Stimulated activated CD4-positive, alpha-beta T cell treated with anti-CD3 and anti-CD28 coated beads, Interleukin-1b, Interleukin-23, amount 100 ng/mL, for 4 hours (primary cell): Measurements from ENCODE around the gene DAB1.
"Not testable (repeated sequence)": the region's sequence is repeated elsewhere in the genome, so short reads cannot be mapped to it uniquely, and the experiment has no call there.

Source experiments
- DNase-seq, 2 donors: peaks; one replicate each; pipeline ENCODE4 v3.0.0-alpha.2; 2020; ENCODE audit warnings: low read depth in 2 of 2

DAB1 gene

DNA sequence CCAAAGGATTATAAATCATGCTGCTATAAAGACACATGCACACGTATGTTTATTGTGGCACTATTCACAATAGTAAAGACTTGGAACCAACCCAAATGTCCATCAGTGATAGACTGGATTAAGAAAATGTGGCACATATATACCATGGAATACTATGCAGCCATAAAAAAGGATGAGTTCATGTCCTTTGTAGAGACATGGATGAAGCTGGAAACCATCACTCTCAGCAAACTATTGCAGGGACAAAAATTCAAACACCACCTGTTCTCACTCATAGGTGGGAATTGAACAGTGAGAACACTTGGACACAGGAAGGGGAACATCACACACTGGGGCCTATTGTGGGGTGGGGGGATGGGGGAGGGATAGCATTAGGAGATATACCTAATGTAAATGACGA is 203.0 kb downstream of the DAB1 start:
- not testable (repeated sequence) for DNase-seq

DNA sequence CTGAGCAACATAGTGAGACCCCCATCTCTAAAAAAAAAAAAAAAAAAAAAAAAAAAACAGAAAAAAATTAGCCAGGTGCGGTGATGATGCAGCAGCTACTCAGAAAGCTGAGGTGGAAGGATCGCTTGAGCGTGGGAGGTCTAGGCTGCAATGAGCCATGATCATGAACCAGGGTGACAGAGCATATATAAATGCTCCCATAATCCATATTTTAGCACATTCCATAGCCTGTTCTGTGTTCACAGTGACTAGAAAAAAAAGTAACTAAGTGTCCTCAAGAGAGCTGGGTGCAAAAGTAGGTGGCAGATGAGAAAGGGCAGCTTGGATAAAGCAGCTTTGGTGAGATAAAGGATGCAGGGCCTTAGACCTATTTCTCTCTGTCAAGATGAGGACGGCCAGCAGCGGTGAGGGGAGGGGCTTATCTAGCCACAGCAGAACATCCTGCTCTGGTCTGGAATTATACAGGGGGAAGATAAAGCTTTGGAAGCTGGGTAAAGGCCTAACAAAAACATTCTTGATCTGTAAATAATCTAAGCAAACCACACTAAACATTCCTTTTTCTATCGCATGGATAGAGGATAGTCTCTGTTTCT is 205.3 kb downstream of the DAB1 start:
- no peak for DNase-seq

DNA sequence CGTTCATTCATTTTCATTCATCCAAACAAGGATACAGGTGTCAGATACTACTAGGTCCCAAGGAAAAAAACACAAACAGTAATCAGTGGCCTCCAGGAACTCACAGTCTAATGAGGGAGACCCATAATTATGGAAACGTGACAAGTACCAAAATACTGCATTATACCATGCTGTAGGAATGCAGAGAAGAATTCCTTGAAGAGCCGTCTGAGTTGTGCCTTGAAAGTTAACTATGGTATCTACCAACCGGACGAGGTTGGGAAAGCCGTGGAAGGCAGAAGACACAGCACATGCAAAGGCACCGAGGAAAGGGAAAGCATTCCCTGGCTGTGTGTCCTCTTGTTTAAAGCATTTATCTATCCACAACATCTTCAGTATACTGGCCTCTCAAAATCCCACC is 206.0 kb downstream of the DAB1 start:
- DNase-seq = no peak

DNA sequence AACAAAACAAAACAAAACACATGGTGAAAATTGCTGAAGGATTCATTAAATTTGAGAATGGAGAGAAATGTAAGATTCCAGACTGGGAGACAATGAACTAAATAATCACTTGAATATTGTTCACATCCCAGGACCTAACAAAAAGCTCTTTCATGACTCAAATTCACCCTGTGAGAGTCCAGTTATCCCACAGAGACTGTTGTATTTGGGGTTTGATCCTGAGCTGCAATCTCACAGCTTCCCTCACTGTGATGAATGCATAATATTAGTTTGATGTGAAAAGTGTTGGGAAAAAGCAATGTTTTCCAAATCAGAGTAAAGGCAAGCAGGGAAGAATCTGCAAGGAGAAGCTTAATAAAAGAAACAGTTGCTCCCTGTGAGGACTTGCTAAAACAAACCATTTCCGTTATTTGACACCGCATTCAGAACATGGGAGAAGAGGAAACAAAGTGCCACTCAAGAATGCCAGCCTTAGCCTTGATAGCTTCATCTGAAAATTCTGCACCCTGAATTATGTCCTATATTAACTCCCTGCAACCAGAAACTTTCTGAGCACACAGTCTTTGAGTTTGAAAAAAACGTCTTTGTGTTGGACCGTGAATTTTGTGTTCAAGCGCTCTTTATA is 208.8 kb downstream of the DAB1 start:
- DNase-seq = no peak

DNA sequence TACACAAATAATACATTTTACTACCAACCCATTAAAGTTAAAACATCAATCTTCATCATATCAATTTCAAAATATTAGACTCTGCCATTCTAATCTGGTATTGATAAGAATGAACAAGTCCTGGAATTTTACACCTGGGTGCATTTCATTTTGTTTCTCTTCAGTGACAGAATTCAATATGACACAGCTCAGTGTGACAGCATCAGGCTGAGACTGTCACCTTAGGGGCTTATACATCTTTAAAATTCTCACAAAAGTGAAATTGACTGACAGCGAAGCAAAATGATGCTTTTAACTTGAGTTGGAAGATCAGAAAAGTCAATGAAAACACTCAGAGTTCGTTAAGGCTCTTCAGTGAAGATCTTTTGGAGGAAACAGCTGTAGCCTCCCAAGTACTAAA is 213.0 kb downstream of the DAB1 start:
- DNase-seq = no peak

DNA sequence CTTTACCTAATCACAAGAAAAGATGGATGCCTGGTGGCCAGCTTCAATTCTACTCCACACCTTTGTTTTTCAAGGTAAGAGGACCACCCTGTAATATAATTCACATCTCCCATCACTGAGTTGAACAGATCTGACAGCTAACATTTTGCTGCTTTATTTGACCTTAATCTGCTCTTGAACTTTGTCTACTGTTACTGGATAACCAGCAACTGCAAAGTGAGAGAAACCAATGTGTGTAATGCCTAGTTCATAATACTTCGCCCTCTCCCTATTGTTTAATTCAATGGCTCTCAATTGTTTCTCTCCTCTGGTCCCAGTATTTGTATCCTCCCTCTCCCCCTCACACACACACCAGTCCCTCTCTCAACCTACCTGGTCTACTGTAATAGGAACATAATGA is 214.4 kb downstream of the DAB1 start:
- DNase-seq = no peak

DNA sequence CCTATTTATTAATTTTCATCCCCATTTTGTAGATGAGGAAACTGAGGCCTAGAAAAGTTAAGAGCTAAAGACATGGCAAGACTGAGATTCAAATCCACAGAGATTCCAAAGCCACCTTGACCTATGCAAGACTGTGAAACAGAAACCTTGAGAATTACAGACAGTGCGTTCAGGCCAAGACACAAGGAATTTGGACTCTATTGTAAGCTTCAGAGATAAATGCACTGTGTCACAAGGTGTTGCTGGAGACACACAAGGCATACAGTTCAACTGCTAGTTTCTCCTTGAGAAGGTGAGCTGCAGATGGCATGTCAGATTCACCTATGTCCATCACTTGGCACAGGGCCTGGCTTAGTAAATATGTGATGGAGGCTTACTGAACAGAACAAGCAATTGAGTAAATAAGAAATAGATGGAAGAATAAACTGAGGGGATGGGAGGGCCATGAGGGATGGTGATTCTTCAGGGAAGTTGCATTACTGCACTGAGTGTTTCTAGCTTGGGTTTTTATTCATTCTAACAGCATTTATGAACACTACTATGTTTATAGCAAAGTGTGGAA is 215.0 kb downstream of the DAB1 start:
- DNase-seq = no peak

DNA sequence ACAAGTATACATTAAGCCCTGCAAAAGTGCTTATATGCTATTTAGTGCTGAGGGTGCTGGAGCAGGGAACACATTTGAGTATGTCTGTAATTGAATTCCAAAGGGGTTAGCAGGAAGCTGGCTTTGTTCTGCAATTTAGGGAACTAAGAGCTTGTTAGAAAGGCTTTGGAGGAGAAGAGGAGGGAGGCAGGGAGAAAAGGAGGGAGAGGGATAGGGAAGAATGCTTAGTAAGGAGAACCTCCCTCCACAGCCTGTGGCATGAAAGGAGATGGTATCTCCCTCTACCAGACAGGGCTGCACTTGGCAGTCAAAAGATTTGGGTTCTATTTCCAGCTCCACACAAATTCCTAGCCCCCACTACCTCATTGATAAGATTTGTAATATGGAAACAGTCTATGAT is 217.8 kb downstream of the DAB1 start:
- DNase-seq = no peak

DNA sequence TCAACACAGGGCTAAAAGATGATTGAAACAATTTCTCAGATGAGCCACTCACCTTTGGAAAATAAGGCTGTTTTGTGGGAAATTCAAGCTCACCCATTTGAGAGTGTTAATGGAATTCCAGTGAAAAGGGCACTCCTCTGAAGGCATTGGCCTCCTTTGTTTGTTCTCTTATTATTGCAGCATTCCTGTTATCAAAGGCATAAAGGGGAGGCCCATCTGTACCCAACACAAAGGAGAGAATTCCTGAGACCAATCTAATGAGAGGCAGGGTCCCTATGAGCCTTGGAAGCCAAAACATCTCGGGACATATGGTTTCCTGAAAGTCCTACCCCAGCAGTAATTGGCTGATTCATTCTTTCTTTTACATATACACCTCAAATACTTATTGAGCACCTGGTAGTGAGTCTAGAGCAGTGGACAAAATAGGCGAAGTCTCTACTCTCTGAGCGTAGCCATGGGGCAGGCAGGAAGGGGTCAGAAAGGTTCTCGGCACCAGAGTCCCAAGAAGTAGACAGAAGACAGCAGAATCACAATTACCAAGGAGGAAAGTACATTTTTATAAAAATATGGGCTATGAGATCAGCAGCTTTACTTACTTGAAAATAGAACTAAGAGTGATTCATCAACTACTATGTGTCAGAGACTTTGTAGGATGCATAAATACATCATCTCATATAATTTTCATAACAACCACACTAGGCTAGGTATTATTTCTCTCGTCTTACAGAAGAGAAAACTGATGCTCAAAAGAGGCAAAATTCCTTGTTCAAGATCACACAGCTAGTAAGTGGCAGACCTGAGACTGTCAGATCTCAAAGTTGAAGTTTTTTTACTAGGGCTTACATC is 218.7 kb downstream of the DAB1 start:
- DNase-seq = no peak

DNA sequence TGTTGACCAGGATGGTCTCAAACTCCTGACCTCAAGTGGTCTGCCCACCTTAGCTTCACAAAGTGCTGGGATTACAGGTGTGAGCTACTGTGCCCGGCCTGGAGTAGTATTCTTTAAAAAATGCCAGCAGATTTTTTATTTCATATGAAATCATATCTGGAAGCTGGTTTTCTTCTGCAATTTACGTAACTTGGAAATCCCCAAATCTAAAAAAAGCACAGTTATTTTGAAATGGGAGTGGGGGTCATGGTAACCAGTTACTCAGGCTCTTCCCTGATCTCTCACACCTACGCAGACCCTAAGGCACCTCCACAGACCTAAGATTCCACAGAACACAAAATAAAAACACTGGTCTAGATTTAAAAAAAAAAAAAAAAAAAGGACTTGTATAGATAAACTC is 219.8 kb downstream of the DAB1 start:
- DNase-seq = no peak

DNA sequence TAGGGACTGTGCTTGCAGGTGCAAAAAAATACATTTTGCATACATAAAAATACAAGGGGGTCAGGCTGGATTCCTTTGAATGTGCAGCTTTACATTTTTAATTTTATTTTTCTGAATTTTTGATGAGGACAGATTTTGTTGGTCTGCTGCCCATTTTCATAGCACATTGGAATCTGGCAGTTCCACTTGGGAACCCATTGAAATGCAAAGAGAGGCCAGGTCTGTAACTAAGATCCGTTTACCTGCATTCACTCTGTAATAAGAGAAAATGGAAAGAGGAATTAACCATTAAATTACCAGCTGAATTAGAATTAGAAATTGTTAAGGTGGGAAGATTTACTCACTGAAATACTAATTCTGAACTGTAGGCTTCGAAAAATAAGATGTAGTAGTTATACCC is 221.6 kb downstream of the DAB1 start:
- DNase-seq = no peak

DNA sequence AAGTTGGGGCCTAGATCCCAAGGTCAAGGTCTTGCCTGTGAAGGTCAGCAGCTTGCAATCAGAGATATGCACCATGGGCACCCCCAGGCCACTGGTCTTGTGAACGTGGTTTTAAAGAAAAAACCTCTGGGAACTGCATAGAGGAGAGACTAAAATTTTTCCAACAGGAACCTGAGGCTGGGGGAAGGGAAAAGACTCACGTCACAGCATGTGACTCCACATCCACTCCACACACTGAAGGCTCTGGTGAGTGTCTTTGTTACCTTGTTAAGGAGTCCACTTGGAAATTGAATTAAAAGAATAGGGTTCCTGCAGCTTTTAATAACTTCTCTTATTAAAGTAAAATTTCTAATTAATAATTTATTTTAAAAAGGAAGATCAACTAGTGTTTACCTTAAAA is 224.9 kb downstream of the DAB1 start:
- DNase-seq = no peak

DNA sequence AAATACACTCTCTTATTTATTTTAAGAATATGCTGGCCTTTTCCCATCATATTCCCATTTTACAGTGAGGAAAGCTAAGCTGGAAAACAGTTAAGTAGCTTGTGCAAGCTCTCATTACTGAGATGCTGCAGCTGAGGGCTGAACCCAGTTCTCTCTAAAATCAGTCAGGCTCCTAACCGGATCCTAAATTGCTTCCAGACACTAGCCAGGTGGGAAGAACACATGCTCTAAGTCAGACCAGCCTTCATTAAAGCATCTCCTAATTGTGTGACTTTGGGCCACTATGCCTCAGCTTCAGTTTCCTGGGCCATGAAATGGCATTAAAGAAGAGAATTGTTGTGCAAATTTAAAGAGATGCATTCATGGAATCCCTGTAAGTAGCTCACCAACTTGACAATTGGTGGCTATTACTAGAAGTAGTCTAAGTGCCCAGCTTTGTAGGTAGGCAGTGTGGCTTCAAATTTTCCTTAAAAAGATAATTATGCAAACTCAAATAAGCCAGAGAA is 228.4 kb downstream of the DAB1 start:
- DNase-seq = no peak

DNA sequence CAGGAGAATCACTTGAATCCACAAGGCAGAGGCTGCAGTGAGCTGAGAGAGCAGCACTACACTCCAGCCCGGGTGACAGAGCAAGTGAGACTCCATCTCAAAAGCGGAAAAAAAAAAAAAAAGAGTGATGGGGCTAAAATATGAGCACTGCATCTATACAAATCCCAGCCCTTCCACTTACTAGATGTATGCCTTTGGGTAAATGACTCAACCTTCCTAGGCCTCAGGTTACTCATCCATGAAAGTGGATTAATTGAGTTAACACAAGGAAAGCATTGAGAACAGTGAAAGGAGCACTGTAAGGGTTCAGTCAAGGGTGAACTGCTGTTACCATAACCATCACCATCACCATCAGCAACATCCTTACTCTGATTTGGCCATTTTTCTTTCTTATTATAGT is 231.6 kb downstream of the DAB1 start:
- DNase-seq = no peak

DNA sequence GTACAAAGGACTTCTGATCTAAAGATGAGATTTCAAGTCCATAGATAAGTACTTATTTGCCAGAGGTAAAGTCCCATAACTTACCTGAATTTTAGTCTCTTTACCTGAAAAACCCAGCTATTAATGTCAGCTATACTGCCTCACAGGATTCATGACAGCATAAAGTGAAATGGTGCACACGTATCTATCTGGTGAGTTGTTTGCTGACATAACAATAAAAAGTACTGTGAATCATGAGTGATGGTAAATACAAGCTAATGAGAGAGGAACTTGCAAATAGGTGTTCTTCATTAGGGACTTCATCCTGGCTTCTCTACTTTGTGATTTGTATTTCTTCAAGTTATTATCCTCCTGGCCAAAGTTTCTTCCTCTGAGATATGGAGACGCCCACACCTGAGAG is 233.0 kb downstream of the DAB1 start:
- no peak for DNase-seq

DNA sequence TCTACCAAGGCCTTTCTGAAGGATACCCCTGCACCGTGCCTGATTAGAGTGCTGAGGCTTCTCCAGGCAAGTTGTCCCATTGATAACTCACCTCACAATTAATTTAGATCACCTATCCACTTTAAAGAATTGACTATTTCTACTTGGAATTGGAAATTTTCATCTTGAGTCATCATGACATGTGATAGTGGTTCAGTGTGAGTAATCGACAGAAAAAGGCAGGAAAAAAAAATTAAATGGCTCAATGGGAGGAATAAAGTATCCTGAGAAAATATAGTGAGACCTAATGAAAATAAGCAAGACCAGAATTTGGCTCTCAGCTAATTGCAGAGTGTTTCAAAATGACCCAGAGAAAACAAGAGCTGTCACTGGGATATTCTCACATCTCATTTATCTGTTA is 235.7 kb downstream of the DAB1 start:
- DNase-seq = no peak

DNA sequence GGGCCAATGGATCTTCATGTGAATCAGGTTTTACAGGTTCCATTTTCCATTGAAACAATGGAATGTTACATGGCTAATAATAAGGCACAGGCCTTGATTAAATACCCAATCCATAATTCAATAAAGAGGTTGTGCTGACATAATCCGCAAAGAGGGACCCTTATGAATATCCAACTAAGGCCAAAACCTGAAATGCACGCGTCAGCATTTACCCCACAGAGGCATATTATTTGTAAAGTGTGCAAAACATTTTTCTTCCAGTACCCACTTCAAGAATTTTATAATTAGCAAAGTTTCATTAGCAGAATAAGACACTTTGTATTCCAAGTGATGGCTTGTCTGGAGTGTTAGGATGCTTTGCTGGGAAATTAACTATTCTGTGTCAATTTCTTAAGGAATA is 237.4 kb downstream of the DAB1 start:
- DNase-seq = no peak

DNA sequence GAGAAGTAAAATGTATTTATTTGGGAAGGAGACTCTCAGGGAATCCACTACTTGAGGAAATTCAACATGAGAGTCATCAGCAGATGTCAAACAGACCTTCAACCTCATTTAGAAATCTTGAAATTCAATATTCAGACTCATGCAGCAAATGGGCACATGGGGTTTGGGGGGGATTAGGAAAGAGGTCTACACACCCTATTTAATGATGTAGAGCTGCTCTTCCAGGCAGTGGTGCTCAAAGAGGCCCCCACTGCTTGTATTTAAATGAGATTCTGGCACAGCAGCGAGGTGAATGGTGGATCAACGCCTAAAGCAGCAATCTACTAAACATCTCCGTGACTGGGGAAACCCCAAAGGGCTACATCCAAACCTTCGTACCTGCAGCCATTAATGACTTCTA is 244.9 kb downstream of the DAB1 start:
- no peak for DNase-seq

DNA sequence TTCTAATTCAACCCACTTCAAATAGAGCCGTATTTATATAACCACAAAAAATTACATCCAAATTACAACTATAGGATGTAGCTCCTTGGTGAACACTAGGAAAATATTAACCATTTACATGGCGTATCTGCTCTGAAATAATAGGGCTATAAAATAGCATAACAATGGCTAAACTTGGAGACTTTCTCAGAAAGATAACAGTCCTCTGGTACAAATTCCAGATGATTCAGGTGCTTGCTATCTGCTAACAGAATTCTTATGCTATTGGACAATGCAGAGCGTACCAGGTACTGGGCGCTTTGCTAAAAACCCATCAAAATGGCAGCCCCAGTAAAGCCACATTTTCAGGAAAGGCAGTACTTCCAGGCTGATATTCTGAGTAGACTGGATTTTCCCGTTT is 248.4 kb downstream of the DAB1 start:
- no peak for DNase-seq

DNA sequence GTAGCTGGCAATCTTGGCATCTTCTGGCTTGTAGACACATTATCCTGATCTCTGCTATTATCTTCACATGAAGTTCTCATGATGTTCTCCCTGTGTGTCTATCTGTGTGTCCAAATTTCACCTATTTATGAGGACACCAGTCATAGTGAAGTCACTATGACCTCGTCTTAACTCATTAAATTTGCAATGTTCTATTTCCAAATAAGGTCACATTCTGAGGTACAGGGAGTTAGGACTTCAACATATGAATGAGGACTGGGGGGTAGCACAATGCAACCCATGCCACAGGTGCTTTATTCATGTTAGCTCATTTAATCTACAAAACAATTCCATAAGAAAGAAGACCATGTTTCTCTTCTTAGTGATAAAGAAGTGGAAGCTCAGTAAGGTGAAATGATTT is 251.8 kb downstream of the DAB1 start:
- DNase-seq = no peak

DNA sequence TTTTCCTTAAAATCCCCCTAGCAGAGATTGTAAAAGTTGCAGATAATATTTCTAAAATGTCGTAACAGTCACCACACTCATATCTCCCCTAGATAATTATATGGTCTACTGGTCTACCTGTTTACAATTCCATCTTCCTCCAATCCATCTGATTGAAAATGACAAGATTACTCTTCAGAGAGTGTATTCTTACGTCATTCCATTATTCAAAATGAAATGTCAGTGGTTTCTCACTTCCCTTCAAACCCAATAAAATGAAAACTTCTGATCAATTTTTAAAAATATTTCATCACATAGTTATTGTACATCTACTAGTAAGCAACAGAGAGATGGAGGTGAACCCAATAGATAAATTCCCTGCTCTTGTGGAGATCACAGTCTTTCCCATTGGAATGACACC is 255.9 kb downstream of the DAB1 start:
- no peak for DNase-seq

DNA sequence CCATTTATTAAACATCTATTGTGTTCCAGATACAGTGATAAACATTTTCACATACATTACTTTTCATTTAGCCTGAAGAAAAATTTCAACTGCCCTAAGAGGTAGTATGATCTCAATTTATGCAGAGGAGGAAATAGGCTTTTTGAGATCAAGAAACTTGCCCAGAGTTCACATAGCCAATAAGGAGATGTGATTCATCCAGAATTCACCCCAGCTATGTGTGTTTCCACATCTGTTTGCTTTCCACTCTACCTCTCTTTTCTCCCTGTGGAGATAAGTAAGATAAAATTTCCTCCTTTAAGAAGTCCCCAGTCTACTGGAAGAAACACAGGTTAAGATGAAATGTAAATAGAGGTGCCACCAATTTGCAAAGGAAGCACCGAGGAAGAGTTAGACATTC is 258.3 kb downstream of the DAB1 start:
- no peak for DNase-seq

DNA sequence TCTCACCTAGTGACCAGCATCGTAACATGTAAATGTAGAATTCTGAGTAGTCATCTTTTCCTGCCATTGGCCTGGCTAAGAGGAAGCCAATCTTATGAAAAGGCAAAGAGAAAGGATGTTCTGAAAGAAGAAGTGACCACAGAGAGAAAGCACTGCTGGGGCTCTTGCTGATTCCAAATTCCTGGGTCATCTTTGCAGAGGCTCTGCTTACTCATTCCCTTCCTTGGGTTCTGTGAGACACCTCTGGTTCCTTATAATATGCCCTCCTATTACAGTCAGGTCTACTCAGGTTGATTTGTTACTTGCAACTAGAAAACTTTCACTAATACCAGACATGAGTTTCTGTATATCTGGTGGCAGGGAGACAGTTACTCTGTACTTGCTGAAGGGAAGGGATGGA is 259.3 kb downstream of the DAB1 start:
- no peak for DNase-seq
